Parathyroid adenoma (tissue), 2 donors: ENCODE results near the gene LIMA1.

Source experiments
- H2AFZ ChIP-seq: fragments of 300-600 bp; sonication (generic); one replicate; pipeline ENCODE4 v1.7.0; 2017; ENCODE audit warnings: antibody characterized with exemption, mild to moderate bottlenecking
- H3K27ac ChIP-seq: fragments of 300-600 bp; sonication (generic); one replicate; pipeline ENCODE4 v1.7.0; 2017
- H3K27me3 ChIP-seq: fragments of 300-600 bp; sonication (generic); one replicate; pipeline ENCODE4 v1.7.0; 2017; ENCODE audit warnings: low read length; ENCODE audit not compliant: control insufficient read depth, insufficient read depth
- H3K36me3 ChIP-seq: fragments of 300-600 bp; sonication (generic); one replicate; pipeline ENCODE4 v1.7.0; 2017; ENCODE audit warnings: low read length; ENCODE audit not compliant: control insufficient read depth, insufficient read depth
- H3K4me1 ChIP-seq: fragments of 300-600 bp; sonication (generic); one replicate; pipeline ENCODE4 v1.7.0; 2017; ENCODE audit warnings: control low read depth
- H3K4me2 ChIP-seq: fragments of 300-600 bp; sonication (generic); one replicate; pipeline ENCODE4 v1.7.0; 2017; ENCODE audit warnings: low read length
- H3K4me3 ChIP-seq: fragments of 300-600 bp; sonication (generic); one replicate; pipeline ENCODE4 v1.7.0; 2017; ENCODE audit warnings: low read depth, low read length
- H3K79me2 ChIP-seq: fragments of 300-600 bp; sonication (generic); one replicate; pipeline ENCODE4 v1.7.0; 2017; ENCODE audit warnings: control low read depth
- H3K9ac ChIP-seq: fragments of 300-600 bp; sonication (generic); one replicate; pipeline ENCODE4 v1.7.0; 2017; ENCODE audit warnings: mild to moderate bottlenecking
- H3K9me3 ChIP-seq: fragments of 300-600 bp; sonication (generic); one replicate; pipeline ENCODE4 v1.7.0; 2017; ENCODE audit warnings: low read length; ENCODE audit not compliant: control insufficient read depth
- CTCF ChIP-seq: fragments of 300-600 bp; sonication (generic); IDR thresholded peaks from one replicate; pipeline ENCODE4 v1.7.0; 2017; ENCODE audit warnings: antibody characterized with exemption, mild to moderate bottlenecking
- donor health status: primary hyperparathyroidism.

LIMA1 gene

GRCh38 chr12:50265770-50266524 is 17.4 kb downstream of the LIMA1 start:
- Histone ChIP-seq H3K9ac (no peak overlapping the region), H3K36me3 (no peaks in the 10 kb centered on the region), H3K27me3 (no peaks in the 10 kb centered on the region), H3K27ac (no peak overlapping the region), H3K9me3 (no peaks in the 10 kb centered on the region), H3K4me3 (no peak overlapping the region), H3K4me2 (no peak overlapping the region), H2AFZ (no peak overlapping the region), H3K4me1 (no peaks in the 10 kb centered on the region), H3K79me2 (peaks cover 17% of the 10 kb centered on the region)
- TF ChIP-seq CTCF, result no peak

GRCh38 chr12:50263832-50264231 is 19.5 kb downstream of the LIMA1 start:
- no peak overlapping the region for H3K4me2 ChIP-seq
- H2AFZ ChIP-seq, result no peak overlapping the region
- no peak for TF ChIP-seq CTCF
- no peaks in the 10 kb centered on the region for H3K9me3 ChIP-seq
- no peak overlapping the region for H3K4me3 ChIP-seq
- no peak overlapping the region for H3K9ac ChIP-seq
- no peaks in the 10 kb centered on the region for H3K36me3 ChIP-seq
- no peaks in the 10 kb centered on the region for H3K27me3 ChIP-seq
- no peaks in the 10 kb centered on the region for H3K4me1 ChIP-seq
- H3K27ac ChIP-seq, result no peak overlapping the region
- peaks cover 15% of the 10 kb centered on the region for H3K79me2 ChIP-seq

- Histone ChIP-seq H3K4me1 (peaks cover 13% of the 10 kb centered on the region), H3K9ac (no peak overlapping the region), H3K27ac (no peak overlapping the region)
Observed at GRCh38 chr12:50261654-50262053, 21.7 kb downstream of the LIMA1 start.

GRCh38 chr12:50258167-50258551 is 25.2 kb downstream of the LIMA1 start:
- no peak overlapping the region for H3K9ac ChIP-seq
- peak overlapping the region; percentile 43 for H2AFZ ChIP-seq
- no peaks in the 10 kb centered on the region for H3K27me3 ChIP-seq
- peak overlapping the region; percentile 60 for H3K27ac ChIP-seq
- no peaks in the 10 kb centered on the region for H3K79me2 ChIP-seq
- H3K9me3 ChIP-seq, result no peaks in the 10 kb centered on the region
- no peaks in the 10 kb centered on the region for H3K36me3 ChIP-seq
- H3K4me1 ChIP-seq, result peaks cover 13% of the 10 kb centered on the region
- peak overlapping the region; percentile 47 for H3K4me2 ChIP-seq
- TF ChIP-seq CTCF, result no peak
- H3K4me3 ChIP-seq, result no peak overlapping the region

More at GRCh38 chr12:50261654-50262053, 21.7 kb downstream of the LIMA1 start:
- Histone ChIP-seq H3K79me2 (peaks cover 15% of the 10 kb centered on the region), H3K9me3 (no peaks in the 10 kb centered on the region), H3K36me3 (no peaks in the 10 kb centered on the region), H3K4me2 (no peak overlapping the region), H3K4me3 (no peak overlapping the region), H2AFZ (no peak overlapping the region), H3K27me3 (no peaks in the 10 kb centered on the region)
- TF ChIP-seq CTCF, result no peak
